ENCODE results near the gene BTNL8.
"Not testable (repeated sequence)": the region's sequence is repeated elsewhere in the genome, so short reads cannot be mapped to it uniquely, and the experiment has no call there.

The BTNL8 gene

GRCh38 chr5:180875860-180876426, 23.0 kb upstream of the BTNL8 start:
- DNase-seq (ENCODE audit: low spot score): no peak

GRCh38 chr5:180885845-180886529, 13.0 kb upstream of the BTNL8 start:
- DNase-seq (ENCODE audit: low spot score): not testable (repeated sequence)

GRCh38 chr5:180889381-180889780, 9.6 kb upstream of the BTNL8 start:
- DNase-seq (ENCODE audit: low spot score): no peak

- DNase-seq (ENCODE audit: low spot score): not testable (repeated sequence)
Observed at GRCh38 chr5:180895330-180895729, 3.6 kb upstream of the BTNL8 start.

GRCh38 chr5:180900178-180900577, 1.2 kb downstream of the BTNL8 start:
- no peak for DNase-seq (ENCODE audit: low spot score)

GRCh38 chr5:180901319-180902009, 2.5 kb downstream of the BTNL8 start:
- no peak for DNase-seq (ENCODE audit: low spot score)

- DNase-seq (ENCODE audit: low spot score): no peak
Observed at GRCh38 chr5:180908400-180908799, 9.4 kb downstream of the BTNL8 start.

- no peak for DNase-seq (ENCODE audit: low spot score)
Observed at GRCh38 chr5:180908998-180909731, 10.2 kb downstream of the BTNL8 start.

- DNase-seq (ENCODE audit: low spot score): no peak
Observed at GRCh38 chr5:180909782-180910181, 10.8 kb downstream of the BTNL8 start.

- DNase-seq (ENCODE audit: low spot score): no peak
Observed at GRCh38 chr5:180910182-180910581, 11.2 kb downstream of the BTNL8 start.

GRCh38 chr5:180910735-180911134, 11.8 kb downstream of the BTNL8 start:
- peak; percentile 22 for DNase-seq (ENCODE audit: low spot score)

GRCh38 chr5:180914646-180915045, 15.7 kb downstream of the BTNL8 start:
- no peak for DNase-seq (ENCODE audit: low spot score)

- DNase-seq (ENCODE audit: low spot score): no peak
Observed at GRCh38 chr5:180915924-180916323, 17.0 kb downstream of the BTNL8 start.

- no peak for DNase-seq (ENCODE audit: low spot score)
Observed at GRCh38 chr5:180918380-180918779, 19.4 kb downstream of the BTNL8 start.

- no peak for DNase-seq (ENCODE audit: low spot score)
Observed at GRCh38 chr5:180920710-180921109, 21.8 kb downstream of the BTNL8 start.

- no peak for DNase-seq (ENCODE audit: low spot score)
Observed at GRCh38 chr5:180922932-180923331, 24.0 kb downstream of the BTNL8 start.

GRCh38 chr5:180932660-180933059, 33.7 kb downstream of the BTNL8 start:
- no peak for DNase-seq (ENCODE audit: low spot score)

GRCh38 chr5:180935203-180935602, 36.2 kb downstream of the BTNL8 start:
- no peak for DNase-seq (ENCODE audit: low spot score)

GRCh38 chr5:180938294-180938693, 39.3 kb downstream of the BTNL8 start:
- DNase-seq (ENCODE audit: low spot score): no peak

- DNase-seq (ENCODE audit: low spot score): no peak
Observed at GRCh38 chr5:180950291-180950949, 51.5 kb downstream of the BTNL8 start.

- DNase-seq (ENCODE audit: low spot score): no peak
Observed at GRCh38 chr5:180959661-180960060, 60.7 kb downstream of the BTNL8 start.

GRCh38 chr5:180960209-180960608, 61.2 kb downstream of the BTNL8 start:
- DNase-seq (ENCODE audit: low spot score): no peak
